GM06990 (cell line): ENCODE measurements around the gene ZNF516.

Experiments
- DNase-seq: peaks from one replicate; pipeline ENCODE4 v3.0.0-alpha.2; 2011; ENCODE audit not compliant: insufficient read length; ENCODE audit errors: extremely low read depth
- H3K27me3 ChIP-seq: replicated peaks from 2 replicates; pipeline ENCODE4 v1.6.0; 2011; ENCODE audit warnings: low read length; ENCODE audit not compliant: control insufficient read depth, insufficient read depth
- H3K36me3 ChIP-seq: 2 replicates; pipeline ENCODE4 v1.5.1; 2011; ENCODE audit warnings: low read length; ENCODE audit not compliant: control insufficient read depth, insufficient read depth
- H3K4me3 ChIP-seq: replicated peaks from 2 replicates; pipeline ENCODE4 v1.5.1; 2011; ENCODE audit warnings: low read depth, mild to moderate bottlenecking, control low read depth, low read length
- TF ChIP-seq, protein P1 (sequence below): IDR thresholded peaks from 2 replicates; pipeline ENCODE4 v1.5.1; 2011; ENCODE audit warnings: low read length, control low read depth, mild to moderate bottlenecking, inconsistent platforms; ENCODE audit not compliant: insufficient read depth, poor library complexity, severe bottlenecking

The ZNF516 gene

DNA sequence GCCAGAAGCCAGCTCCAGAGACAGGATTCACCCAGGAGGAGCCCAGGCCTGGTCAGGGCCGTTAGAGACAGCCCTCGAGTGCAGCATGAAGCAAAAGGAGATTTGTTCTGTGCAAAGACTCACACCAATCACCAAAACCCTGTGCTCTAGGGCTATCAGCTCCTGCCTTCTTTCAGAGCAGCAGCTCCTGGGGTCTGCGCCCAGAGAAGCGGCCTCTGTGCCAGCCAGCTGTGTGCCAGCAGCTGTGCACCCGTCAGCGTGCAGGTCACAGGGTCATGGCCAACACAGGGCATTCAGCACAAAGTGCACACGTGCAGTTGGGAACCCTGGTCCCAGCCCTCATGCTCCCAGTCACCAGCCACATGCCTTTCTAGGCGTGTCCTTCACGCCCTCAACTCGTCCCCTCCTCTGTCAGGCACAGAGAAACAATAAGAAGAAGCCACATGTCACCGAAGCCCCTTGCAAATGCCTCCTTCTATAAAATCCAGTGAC lies 49.3 kb downstream of the ZNF516 start:
- DNase-seq, result no peak
- Histone ChIP-seq H3K36me3 (peaks cover 10% of the 10 kb centered on the region), H3K4me3 (no peak overlapping the region), H3K27me3 (no peaks in the 10 kb centered on the region)
- TF ChIP-seq, protein P1, sequence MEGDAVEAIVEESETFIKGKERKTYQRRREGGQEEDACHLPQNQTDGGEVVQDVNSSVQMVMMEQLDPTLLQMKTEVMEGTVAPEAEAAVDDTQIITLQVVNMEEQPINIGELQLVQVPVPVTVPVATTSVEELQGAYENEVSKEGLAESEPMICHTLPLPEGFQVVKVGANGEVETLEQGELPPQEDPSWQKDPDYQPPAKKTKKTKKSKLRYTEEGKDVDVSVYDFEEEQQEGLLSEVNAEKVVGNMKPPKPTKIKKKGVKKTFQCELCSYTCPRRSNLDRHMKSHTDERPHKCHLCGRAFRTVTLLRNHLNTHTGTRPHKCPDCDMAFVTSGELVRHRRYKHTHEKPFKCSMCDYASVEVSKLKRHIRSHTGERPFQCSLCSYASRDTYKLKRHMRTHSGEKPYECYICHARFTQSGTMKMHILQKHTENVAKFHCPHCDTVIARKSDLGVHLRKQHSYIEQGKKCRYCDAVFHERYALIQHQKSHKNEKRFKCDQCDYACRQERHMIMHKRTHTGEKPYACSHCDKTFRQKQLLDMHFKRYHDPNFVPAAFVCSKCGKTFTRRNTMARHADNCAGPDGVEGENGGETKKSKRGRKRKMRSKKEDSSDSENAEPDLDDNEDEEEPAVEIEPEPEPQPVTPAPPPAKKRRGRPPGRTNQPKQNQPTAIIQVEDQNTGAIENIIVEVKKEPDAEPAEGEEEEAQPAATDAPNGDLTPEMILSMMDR, result no peak

DNA sequence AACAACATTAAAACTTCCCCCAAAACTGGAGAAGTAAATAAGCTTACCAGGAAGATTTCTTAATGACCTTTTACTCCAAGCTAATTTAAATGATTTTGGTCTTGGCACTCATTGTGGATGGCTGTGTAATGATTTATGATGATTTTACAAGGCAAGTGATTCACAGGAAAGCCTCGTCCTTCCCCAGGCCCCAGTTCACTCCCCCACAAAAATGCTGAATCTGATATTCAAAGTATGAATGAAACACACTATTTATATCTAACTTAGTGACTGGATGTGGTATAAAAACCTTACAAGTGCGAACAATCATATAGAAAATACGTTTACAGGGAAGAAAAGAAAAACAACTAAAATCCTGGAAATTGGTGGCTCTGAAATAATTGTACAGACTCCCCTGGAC lies 49.8 kb downstream of the ZNF516 start:
- no peak for DNase-seq

DNA sequence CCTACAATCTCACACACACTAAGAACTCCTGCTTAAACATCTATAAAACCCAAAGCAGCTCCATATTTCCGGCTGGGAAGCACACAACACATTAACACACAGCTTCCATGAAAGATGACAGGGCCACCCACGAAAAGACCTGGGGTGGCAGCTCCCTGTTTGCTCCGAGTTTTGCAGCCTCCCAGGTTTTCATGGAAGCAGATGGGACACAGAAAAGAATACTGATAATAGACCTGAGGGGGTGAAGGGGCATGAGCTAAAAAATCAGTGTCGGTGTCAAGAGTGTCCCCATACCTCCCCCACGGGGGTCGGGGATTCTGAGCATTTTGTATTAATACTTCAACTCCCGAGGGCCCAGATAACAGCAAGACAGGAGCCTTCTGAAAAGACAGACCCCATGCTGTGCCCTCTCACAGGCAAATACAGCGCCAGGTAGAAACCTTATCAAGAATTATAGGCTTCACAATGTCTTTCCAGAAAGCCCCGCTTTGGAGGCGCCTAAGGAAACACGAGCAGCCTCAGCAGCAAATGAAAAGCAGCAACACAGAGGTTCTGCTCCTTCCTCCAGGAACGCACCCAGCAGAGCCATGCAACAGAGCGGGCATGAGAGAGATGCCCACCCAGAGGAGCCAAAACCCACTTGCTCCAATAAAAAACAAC lies 50.5 kb downstream of the ZNF516 start:
- no peak for DNase-seq
- TF ChIP-seq, protein P1, result no peak
- no peaks in the 10 kb centered on the region for H3K27me3 ChIP-seq
- no peak overlapping the region for H3K4me3 ChIP-seq
- H3K36me3 ChIP-seq, result peaks cover 10% of the 10 kb centered on the region

More for the DNA sequence above, 49.8 kb downstream of the ZNF516 start:
- Histone ChIP-seq H3K27me3 (no peaks in the 10 kb centered on the region), H3K36me3 (peaks cover 10% of the 10 kb centered on the region), H3K4me3 (no peak overlapping the region)
- TF ChIP-seq, protein P1, result no peak

DNA sequence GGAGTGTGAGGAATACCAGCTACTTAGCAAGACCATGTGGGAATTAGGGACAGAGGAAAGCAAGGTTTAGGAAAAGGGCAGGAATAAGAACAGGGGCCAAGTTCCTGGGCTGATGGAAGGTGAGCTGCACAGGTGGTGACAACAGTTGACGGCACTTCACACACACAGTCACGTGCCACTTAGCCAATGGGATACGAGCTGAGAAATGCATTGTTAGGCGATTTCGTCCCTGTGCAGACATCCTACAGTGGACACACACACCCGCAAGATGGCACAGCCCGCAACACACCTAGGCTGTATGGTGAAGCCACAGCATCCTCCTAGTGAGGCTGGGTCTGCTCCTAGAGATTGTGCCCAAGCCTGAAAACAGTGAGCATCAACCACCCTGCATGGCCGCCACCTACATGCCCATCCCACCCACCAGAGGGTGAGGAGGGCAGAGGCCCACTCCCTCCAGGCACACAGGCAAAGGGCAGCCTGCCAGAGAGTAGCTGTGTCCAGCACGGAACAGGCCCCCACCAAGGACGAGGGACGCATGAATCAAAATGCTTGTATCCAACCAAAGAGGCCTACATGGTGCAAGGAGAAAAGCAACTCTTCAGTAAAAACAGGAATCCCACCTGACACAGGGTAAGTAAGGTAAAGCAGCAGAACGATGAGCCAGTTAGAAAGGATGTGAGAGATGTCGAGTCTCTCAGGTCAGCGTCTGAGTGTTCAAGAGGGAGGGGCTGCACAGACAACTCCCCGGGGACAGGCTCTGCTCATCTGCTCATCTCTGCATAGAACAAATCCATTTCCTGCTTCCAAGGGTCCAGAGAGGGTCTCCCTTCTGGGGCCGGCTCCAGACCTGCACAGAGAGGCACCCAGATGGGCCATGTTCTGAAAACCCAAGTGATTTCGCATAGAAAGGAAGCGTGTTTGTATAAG lies 51.3 kb downstream of the ZNF516 start:
- Histone ChIP-seq H3K36me3 (peaks cover 10% of the 10 kb centered on the region), H3K27me3 (no peaks in the 10 kb centered on the region), H3K4me3 (no peak overlapping the region)
- TF ChIP-seq, protein P1, result no peak
- DNase-seq, result no peak

DNA sequence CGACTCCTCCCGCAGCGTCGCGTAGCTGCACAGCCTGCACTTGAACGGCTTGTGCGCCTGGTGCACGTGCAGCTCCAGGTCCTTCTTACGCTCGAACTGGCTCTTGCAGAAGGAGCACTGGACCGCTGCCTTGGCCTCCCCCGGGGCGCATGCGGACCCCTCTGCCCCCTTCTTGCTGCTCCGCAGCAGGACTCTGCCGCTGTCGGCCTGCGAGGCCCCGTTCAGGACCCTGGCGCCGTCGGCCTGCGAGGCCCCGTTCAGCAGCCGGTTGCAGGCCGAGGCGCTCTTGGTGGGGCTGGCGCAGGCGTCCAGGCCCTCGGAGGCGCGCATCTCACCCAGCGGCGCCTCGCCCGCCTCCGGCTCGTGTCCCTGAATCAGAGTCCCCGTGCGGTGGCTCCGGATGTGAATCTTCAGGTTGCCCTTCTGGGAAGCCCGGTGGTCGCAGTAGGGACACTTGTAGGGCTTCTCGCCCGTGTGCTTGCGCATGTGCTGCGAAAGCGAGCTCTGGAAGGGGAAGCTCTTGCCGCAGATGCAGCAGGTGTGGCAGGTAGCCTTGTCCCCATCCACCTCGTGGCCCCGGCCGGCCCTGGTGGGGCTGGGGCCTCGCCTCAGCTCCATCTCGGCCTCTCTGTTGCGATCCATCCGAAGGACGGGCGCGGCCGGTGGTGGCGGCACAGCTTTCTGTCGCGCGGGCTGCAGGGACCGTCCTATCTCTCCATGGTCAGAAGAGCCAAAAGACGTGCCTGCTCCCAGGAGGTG lies 52.5 kb downstream of the ZNF516 start:
- no peak overlapping the region for H3K4me3 ChIP-seq
- no peak for DNase-seq
- H3K27me3 ChIP-seq, result no peaks in the 10 kb centered on the region
- H3K36me3 ChIP-seq, result peaks cover 10% of the 10 kb centered on the region
- TF ChIP-seq, protein P1, result no peak
